ENCODE results near the gene CELF6.

CELF6 gene

DNA sequence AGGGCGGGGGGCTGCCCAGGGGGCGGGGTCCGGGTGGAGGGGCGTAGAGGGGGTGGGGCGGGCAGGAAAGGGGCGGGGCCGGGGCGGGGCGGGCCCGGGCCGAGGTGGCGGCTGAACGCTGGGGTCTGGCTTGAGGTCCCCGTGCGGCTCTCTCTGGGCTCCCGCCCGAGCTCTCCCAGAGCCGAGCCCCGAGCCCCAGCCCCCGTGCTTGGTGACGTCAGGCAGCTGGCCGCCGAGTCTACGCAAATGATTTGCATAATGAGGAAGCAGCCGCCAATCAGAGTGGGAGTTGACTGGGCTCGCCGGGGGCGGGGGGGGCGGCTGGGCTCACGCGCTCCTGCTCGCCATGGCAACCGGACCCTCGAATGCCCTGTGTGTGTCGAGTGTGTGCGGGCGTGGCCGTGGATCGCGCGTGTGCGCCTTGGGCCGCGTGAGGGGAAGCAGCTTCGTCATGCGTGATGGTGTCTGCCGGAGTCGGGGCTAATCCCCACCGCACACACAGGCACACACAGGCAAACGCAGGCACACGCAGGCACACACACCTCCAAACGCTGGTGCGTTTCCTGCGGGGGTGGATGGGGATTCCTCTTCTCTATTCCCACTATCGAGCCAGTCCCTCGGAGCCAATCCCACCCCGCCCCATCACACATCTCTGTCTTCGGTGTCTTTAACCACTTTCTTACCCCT, at the start of gene CELF6:
Gene CELF6 (minus strand): TSS at position 173 of the 687 bp plus-strand sequence. CDS start 283 bp downstream, outside the sequence.
- FAIRE-seq: no peak

DNA sequence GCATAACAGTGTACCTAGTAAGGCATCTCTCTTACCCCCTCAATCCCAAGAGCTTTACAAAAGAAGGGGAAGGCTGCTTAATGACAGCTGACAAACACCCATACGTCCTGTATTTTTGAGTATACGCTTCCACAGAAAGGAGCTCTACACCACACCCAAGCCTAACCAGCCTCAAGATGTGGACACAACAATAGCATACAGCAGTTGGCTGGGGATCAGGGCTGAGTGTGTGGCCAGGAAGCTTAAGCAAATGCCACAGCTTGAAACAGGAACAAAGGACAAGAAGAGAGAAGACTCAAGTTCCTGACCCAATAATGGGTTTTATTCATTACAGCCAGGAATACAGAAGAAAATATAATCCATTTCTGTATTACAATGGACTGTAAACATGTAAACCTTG, 48.9 kb upstream of the CELF6 start:
- no peak for FAIRE-seq

DNA sequence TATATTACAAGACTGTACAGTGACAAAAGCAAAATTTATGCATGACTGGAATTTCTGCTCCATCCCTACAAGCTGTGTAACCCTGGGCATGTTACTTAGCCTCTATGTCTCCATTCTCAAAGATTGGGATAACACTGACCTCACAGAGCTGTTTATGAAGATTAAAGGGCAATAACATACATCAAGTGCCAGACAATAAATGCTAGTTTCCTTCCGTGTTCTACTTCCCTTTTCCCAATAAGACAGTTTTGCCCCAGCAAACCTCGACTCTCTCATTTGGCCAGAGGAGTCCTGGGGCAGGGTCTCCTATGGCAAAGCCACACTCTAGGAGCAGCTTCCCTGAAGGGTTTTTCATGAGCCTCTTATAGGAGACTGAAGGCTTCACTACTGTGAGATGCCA, 48.4 kb upstream of the CELF6 start:
- no peak for FAIRE-seq

DNA sequence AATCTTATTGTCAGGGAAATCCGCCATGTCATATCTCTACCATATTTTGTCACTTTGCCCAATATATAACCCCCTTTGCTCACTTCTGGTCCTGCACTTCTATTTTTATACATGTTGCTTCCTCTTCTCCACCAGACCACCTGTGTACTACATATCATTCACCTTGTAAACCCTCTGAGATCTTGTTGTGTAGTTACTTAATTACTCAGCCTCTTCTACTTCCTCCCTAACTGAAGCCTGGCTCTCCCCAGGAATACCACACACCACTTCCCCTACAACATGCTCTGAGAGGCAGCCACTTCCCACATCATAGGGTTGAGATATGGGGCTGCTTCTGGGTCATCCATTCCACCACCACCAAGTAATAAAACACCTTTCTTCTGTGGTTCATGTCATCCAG, 45.9 kb upstream of the CELF6 start:
- no peak for FAIRE-seq

DNA sequence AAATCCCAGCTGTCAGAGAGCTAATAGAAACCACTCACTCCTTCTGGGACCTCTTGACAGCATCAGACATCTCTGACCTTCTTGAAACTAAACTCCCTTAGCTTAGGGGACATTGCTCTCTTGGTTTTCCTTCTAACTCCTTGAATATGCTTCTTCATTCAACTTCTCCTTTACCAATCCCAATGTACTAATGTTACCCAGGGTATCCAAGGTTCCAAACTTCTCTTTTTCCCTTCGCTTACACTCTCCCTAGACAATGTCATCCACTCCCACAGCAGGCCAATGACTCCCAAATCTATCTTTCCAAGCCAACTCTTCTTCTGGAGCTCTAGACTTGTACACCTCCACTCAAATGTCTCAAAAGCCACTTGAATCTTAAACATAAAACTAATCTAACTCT, 41.2 kb upstream of the CELF6 start:
- FAIRE-seq: no peak

DNA sequence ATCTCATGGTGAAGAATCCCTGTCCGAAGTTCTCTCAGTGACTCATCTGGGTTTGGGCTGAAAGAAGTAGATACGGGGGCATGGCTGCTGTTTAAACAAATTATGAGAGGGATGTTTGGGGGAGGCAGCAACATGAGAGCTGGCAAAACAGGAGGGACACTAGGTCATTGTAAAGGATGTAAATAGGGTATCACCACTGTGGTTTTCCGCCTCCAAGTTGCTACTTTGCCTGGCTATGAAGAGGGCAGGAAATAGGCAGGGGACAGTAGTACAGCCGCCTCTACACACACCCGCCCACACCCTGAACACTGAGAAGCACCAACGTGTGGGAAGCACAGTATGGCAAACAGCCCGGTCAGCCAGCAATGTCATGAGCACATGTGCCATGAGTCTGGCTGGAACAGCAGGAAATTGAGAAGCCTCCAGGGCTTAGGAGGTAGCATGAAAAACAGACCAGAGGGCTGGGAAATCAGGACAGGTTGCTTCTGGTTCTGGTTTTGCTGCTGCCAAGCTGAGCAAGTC, 38.8 kb upstream of the CELF6 start:
- FAIRE-seq: no peak

DNA sequence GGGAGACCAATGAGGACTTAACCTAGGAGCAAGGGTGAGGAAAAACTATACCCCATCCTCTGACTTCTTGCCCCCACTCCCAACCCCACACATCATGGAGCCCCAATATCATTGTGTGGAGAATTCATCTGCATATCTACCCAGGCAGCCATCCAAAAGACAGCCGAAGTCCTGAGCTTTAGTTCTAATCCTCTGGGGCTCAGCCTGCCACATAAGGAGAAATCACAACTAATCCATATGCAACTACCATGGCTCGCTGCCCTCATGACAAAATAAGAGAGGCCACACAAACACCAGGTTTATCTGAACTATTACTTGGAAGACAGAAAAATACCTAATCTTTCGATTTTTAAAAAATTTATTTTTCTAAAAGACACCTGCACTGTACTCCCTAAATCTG, 38.2 kb upstream of the CELF6 start:
- FAIRE-seq: no peak

DNA sequence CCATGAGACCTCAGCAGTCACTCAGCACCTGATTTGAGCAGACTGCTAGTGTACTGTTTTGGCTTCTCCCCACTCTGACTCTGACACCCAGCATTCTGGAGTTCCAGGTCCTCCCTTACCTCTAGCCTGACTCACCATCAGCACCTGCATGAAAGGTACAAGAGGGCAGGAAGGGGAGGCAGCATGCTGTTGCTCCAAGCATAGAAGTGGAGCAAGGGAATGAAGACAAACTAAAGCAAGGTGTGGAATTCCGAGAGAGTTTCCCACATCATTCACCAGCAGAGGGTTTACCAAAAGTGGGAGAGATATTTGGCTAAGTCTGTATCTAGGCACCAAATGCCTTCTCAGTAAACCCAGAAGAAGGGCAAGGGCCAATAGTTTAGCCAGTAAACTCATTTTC, 34.5 kb upstream of the CELF6 start:
- no peak for FAIRE-seq

DNA sequence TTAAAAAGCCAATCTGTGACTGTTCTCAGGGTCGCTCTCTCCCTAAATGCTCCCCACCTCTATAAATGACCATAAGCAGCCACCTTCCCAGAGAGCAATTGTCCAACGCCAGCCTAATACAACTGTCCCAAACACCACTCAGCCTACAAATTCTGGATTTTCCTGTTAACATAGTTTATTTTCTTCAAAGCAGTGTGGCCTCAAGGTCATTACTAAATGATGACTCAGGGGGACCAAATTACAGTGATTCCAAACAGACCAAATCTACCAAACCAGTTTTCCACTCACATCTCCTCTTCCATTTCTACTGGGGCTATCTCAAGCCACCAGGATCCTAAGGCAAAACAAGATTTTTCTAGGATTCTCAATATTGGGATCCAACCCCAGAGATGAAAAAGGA, 33.3 kb upstream of the CELF6 start:
- FAIRE-seq: no peak

DNA sequence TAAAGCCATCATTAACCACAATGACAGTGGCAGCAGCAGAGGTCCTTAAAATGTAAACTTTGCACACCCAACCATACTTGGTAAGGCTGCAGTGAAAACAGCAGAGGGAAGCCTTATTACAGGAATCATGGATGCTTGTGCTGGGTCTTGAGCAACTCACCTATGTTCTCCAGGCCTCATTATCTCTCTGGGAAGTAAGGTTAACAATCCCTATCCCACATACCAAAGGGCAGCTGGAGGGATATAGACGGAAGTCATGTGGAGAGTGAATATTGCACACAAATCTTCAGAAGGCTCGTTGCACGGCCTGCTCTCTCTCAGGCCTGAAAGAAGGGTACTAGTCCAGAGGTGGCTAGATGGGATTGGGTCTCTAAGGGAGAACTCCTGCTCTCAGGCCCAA, 25.8 kb upstream of the CELF6 start:
- no peak for FAIRE-seq

DNA sequence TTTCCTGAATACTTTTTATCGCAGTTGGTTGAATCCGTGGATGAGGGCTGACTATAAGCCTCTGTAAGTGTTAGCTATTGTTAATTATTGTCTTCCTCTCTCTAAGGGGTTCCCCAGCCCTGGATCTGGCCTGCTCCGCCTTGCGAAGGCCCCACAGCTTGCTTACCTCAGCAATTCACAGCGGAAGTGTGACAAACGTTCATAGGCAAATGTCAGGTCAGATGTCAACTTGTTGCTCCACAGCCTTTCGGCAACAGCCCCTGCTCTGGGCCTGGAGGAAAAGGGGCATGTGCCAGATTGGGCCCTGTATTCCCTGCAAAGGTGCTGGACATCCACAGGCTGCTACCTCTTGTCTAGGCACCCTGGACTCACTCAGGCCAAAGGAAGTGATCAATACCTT, 25.3 kb upstream of the CELF6 start:
- no peak for FAIRE-seq

DNA sequence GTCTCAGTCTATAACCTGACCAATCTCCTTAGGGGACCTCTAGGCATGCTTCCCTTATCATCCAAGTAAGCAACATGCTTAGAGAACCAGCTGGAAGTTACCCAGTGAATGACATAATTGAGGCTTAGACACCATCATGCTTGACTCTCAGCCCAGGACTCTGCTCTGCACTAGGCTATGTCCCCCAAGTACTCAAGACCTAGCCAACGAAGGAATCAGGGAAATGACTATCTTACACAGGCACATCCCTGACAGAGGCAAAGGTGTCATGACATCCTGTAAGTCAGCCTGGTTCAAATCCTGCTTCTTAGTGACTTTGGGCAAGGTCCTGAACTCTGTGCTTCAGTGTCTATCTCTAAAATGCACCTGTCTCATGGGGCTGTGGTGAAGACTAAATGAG, 24.6 kb upstream of the CELF6 start:
- FAIRE-seq: no peak

DNA sequence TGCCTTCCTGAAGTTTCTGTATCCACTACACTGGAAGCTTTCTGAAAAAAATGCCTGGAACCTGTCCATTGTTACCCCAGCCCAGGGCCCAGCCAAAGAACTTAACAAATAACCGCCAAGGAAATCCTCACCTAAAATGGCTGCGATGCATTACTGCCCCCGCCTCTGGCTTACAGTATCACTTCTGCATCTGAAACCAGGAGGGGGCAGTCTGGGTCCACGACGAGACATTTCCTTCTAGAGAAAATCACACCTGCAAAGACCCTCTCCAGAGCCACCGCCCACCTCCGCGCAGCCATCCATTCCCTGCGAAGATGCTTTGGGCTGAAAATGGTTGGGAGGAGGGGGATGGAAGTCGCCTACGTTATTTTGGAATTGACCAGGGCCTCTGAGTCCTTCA, 22.4 kb upstream of the CELF6 start:
- FAIRE-seq: no peak

DNA sequence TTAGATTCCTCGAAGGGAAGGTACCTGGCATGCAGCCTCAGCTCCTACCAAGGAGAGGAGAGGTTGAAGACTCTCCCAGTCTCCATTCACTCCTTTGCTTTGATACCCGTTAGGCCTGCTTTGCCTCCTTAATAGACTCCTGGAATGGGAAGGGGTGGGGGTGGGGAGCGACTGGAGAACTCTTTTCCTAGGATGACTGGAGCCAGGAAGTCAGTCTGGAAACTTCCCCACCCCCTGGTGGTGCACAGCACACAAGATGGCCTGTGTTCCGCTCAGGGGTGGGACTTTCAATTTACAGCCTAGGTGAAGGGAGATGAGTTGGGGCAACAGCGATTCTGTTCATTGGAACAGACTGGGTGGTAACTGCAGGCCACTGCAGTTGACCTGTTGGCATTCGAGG, 21.4 kb upstream of the CELF6 start:
- FAIRE-seq: no peak

DNA sequence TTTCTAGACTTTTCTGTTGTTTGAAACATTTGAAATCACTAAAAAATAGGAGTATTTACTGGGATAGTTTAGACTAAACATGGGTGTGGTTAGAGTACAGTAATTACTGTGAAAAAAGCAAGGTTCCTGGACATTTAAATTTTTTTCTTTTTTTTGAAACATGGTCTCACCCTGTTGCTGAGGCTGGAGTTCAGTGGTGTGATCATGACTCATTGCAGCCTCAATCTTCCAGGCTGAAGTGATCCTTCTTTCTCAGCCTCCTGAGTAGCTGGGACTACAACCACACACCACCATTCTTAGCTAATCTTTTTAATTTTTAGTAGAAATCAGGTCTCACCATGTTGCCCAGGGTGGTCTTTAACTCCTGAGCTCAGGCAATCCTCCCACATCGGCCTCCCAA, 20.4 kb upstream of the CELF6 start:
- FAIRE-seq: no peak

DNA sequence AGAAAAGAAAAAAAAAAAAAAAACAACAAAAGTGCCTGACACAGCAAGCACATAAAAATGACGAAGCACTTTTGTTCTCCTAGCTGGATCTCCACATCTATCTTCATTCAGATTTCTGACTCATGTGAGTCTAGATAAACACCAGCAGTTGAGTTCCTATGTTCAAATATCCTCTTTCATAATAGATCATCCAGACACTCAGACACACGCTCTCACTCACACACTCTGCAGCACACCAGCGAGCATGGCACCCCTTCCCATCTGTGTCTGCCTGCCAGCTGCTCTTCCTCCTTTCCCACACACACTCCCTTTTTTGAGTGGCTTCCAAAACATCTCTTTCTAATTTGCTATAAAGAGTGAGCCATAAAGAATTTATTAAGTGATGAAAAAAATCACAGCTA, 19.8 kb upstream of the CELF6 start:
- FAIRE-seq: no peak

DNA sequence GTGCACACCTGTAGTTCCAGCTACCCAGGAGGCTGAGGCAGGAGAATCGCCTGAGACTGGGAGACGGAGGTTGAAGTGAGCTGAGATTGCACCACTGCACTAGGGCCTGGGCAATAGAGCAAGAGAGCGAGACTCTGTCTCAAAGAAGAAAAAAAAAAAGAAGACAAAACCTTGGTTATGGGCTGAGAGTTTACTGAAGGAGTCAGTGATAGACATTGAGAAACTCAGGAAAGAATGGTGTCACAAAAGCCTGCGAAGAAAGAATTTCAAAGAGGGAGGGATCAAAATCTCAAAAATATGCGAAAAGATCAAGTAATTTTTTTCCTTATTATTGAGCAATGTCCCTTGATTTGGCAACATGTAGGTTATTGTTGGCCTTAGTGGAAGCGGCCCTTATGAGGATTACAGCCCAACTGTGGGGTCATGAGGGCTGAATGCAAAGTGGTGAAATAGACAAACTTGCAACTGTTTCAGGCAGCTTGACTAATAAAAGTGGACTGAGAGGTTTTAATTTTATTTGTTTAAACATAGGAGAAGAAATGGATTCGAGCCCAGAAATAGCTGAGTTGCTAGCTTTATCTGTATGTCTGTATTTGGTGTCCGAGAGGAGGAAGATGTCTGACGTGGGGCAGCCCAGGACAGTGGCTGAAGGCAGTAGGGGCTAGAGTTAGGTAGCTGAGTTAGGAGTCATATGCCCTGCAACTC, 18.8 kb upstream of the CELF6 start:
- no peak for FAIRE-seq

DNA sequence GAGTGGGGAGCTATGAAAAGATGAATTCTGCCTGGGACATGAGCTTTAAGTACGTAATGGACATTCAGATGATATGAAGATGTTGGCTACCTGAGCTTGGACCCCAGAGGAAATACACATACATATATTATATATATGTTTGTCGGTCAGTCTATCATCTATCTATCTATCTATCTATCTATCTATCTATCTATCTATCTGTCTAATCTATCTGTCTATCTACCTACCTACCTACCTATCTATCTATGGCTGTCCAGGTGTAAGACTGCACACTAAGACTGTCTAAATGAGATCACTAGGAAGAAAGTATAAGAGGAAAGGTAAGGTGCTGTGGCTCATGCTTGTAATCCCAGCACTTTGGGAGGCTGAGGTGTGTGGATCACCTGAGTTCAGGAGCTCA, 18.2 kb upstream of the CELF6 start:
- no peak for FAIRE-seq

DNA sequence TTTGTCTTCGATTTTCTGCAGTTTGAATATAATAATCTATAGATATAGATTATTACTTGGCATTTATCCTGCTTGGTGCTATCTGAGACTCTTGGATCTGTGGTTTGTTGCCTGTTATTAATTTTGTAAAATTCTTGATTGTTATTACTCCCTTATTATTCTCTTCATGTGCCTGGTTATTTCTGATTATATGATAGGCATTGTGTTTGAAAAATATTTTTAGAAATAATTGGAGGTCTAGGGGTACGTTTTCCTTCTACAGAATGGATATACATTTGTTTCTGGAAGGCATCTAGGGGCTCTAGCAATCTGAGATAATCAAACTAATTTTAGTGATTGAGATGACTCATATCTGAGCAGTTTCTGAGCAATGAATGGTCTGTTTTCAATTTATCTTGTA, 14.9 kb upstream of the CELF6 start:
- FAIRE-seq: no peak

DNA sequence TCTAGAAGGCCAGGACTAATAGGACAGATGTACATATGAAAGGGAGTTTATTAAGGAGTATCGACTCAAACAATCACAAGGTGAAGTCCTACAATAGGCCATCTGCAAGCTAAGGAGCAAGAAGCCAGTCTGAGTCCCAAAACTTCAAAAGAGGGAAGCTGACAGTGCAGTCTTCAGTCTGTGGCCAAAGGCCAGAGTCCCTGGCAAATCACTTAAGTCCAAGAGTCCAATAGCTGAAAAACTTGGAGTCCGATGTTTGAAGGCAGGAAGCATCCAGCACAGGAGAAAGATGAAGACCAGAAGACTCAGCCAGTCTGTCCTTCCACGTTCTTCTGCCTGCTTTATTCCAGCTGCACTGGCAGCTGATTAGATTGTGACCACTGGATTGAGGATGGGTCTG, 11.1 kb upstream of the CELF6 start:
- FAIRE-seq: no peak

DNA sequence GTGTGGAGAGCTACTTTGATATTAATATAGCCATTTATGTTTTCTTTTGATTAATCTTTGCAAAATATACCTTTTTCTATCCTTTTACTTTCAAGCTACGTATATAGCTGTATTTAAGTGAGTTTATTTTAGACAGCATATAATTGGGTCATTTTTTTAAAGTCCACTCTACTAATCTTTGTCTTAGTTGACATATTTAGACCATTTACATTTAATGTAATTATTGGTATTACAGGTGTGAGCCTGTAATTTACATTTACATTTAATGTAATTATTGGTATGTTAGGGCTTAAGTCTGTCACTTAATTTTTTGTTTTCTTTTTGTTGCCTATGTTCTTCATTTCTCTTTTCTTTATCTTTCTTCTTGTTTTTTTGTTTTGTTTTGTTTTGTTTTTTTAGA, 3.8 kb upstream of the CELF6 start:
- no peak for FAIRE-seq

DNA sequence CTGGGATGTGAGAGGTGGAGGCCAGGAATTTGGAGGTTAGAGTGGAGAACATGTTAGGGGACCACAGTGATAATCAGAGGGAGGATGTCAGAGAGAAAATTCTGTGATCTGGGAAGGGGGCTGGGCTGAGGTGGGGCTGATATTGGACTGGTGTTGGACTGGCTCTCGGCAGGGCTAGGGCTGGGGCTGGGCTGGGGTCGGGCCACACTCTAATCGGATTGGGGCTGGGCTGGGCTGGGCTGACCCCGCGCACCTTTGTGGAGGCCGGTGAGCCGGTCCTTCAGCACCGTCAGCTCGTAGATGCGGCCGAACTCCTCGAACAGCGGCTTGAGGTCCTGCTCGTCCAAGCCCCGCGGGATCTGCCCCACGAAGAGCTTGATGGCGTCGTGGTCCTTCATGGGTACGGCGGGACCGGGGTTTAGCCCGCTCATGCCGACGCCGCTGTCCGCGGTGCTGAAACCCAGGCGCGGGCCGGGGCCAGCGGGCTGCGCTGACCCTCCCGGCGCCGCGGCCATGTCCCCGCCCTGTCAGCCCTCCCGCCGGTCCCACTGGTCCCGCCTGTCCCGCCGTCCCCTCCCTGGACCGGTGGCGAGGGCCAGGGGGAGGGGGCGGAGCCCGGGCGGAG, 485 bp downstream of the CELF6 start:
- FAIRE-seq: no peak

DNA sequence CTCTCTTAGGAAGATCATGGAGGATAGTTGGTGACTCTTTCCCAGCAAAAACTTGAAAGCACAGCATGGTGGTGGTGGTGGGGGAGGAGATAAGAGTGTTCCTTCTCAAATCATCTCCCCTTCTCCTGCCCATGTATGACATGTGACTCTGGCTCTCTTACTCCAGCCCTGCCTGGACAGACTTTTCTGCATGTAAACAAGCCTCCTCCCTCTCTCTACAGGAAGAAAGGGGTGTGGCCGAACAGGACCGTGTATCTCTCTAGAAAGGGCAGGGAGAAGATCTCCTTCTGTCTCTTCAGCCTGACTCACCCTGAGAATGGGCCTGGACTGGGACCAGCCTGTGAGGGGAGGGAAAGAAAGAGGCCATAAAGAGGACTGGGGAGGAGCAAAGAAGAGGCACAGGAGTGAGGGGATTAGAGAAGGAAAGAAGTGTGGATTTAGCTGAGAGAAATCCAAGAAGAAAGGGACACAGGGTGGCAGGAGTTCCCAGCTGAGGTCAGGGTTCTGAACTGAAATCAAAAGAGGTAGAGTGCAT, 1.5 kb downstream of the CELF6 start:
- FAIRE-seq: no peak

Measured in A204.1 (cell line).